Activated CD4-positive, alpha-beta T cell treated with anti-CD3 and anti-CD28 coated beads, Interleukin-2, amount 50 U/mL, for 16 hours (primary cell): ENCODE data around the gene GLRX3.

Experiments
- DNase-seq: peaks from one replicate; pipeline ENCODE4 v3.0.0-alpha.2; 2020

Gene GLRX3

GRCh38 chr10:130137659-130138478 lies 1.7 kb downstream of the GLRX3 start:
- no peak for DNase-seq

GRCh38 chr10:130138479-130138866 lies 2.3 kb downstream of the GLRX3 start:
- DNase-seq = peak; percentile 74

GRCh38 chr10:130140425-130140824 lies 4.2 kb downstream of the GLRX3 start:
- no peak for DNase-seq

- DNase-seq = no peak
These were observed 4.8 kb downstream of the GLRX3 start for GRCh38 chr10:130141038-130141437.

GRCh38 chr10:130141460-130141859 lies 5.3 kb downstream of the GLRX3 start:
- DNase-seq = no peak

- peak; percentile 30 for DNase-seq
These were observed 5.7 kb downstream of the GLRX3 start for GRCh38 chr10:130141878-130142277.

GRCh38 chr10:130146042-130146441 lies 9.9 kb downstream of the GLRX3 start:
- no peak for DNase-seq

GRCh38 chr10:130159192-130159794 lies 23.1 kb downstream of the GLRX3 start:
- DNase-seq = no peak

- peak; percentile 42 for DNase-seq
These were observed 24.6 kb downstream of the GLRX3 start for GRCh38 chr10:130160775-130161174.

- no peak for DNase-seq
These were observed 25.1 kb downstream of the GLRX3 start for GRCh38 chr10:130161331-130161730.

GRCh38 chr10:130167193-130167592 lies 31.0 kb downstream of the GLRX3 start:
- no peak for DNase-seq

- DNase-seq = no peak
These were observed 31.5 kb downstream of the GLRX3 start for GRCh38 chr10:130167707-130168106.

- DNase-seq = peak; percentile 37
These were observed 33.1 kb downstream of the GLRX3 start for GRCh38 chr10:130169136-130169859.

GRCh38 chr10:130171196-130171595 lies 35.0 kb downstream of the GLRX3 start:
- peak; percentile 81 for DNase-seq

- DNase-seq = no peak
These were observed 38.1 kb downstream of the GLRX3 start for GRCh38 chr10:130174328-130174727.

GRCh38 chr10:130175074-130175473 lies 38.9 kb downstream of the GLRX3 start:
- DNase-seq = peak; percentile 32

GRCh38 chr10:130177250-130177649 lies 41.1 kb downstream of the GLRX3 start:
- DNase-seq = no peak

GRCh38 chr10:130179640-130180039 lies 43.4 kb downstream of the GLRX3 start:
- peak; percentile 64 for DNase-seq

GRCh38 chr10:130180416-130180815 lies 44.2 kb downstream of the GLRX3 start:
- no peak for DNase-seq

GRCh38 chr10:130181858-130182257 lies 45.7 kb downstream of the GLRX3 start:
- DNase-seq = no peak

- no peak for DNase-seq
These were observed 49.4 kb downstream of the GLRX3 start for GRCh38 chr10:130185591-130185990.

- DNase-seq = no peak
These were observed 52.3 kb downstream of the GLRX3 start for GRCh38 chr10:130188195-130189175.
